IMR-90 (cell line): Measurements from ENCODE around the gene HOXA13. TPM values are rescaled to one million over a fixed set of nuclear protein-coding genes. Genes with fewer than 3 reads are reported as not detected.

Source experiments
- ATAC-seq: fragments of 200-7000 bp; cut with Tn5 transposase; 2 replicates; pipeline ENCODE4 v1.9.1; 2020; ENCODE audit warnings: low read depth, mild to moderate bottlenecking, moderate library complexity
- BruUV-seq: library from RNA; stranded (reverse); fragments of 400-500 nt; replicated peaks from 2 replicates; lab custom pipeline; 2021; lab: Mats Ljungman, UMichigan
- CTCF ChIA-PET: fragments of 300-600 bp; formaldehyde crosslinking; extraction: SDS; loops from one replicate; lab custom pipeline; 2021; ENCODE audit warnings: antibody characterized with exemption; lab: Yijun Ruan, JAX
- POLR2A ChIA-PET: fragments of 300-600 bp; sonication (Branson Sonifier 250); formaldehyde crosslinking; loops from one replicate; lab custom pipeline; 2022; ENCODE audit warnings: antibody characterized with exemption; ENCODE audit not compliant: unreplicated experiment; lab: Charles Lee
- DNase-seq: peaks from one replicate; pipeline ENCODE4 v3.0.0; 2013
- H2AFZ ChIP-seq: replicated peaks from 2 replicates; pipeline ENCODE3; 2013; ENCODE audit warnings: low read length, mild to moderate bottlenecking; ENCODE audit not compliant: poor library complexity
- H2AK5ac ChIP-seq: 2 replicates; pipeline ENCODE4 v1.6.1; 2013; ENCODE audit warnings: low read depth, low read length, inconsistent platforms
- H2AK9ac ChIP-seq: replicated peaks from 2 replicates; pipeline ENCODE3; 2013; ENCODE audit warnings: mild to moderate bottlenecking, low read depth, low read length, moderate library complexity; ENCODE audit not compliant: poor library complexity
- H2BK120ac ChIP-seq: 2 replicates; pipeline ENCODE4 v1.6.1; 2013; ENCODE audit warnings: low read depth, low read length, inconsistent platforms
- H2BK15ac ChIP-seq: 3 replicates; pipeline ENCODE4 v1.6.1; 2013; ENCODE audit warnings: low read depth, low read length, inconsistent platforms
- H2BK20ac ChIP-seq: 2 replicates; pipeline ENCODE4 v1.6.1; 2013; ENCODE audit warnings: low read depth, mild to moderate bottlenecking, inconsistent platforms, low read length, moderate library complexity
- H2BK5ac ChIP-seq: 2 replicates; pipeline ENCODE4 v1.6.1; 2013; ENCODE audit warnings: mild to moderate bottlenecking, low read depth, low read length, inconsistent platforms; ENCODE audit not compliant: poor library complexity, severe bottlenecking
- H3K14ac ChIP-seq: replicated peaks from 2 replicates; pipeline ENCODE4 v1.6.1; 2013; ENCODE audit warnings: low read depth, low read length, inconsistent platforms
- H3K18ac ChIP-seq: 2 replicates; pipeline ENCODE4 v1.6.1; 2013; ENCODE audit warnings: low read depth, low read length, control low read depth
- H3K23ac ChIP-seq: 2 replicates; pipeline ENCODE4 v1.6.1; 2013; ENCODE audit warnings: low read depth, low read length, inconsistent platforms
- H3K27ac ChIP-seq: 2 replicates; pipeline ENCODE4 v1.5.1; 2013; ENCODE audit warnings: mild to moderate bottlenecking, control low read depth, low read length; ENCODE audit not compliant: insufficient read depth
- H3K27me3 ChIP-seq: 2 replicates; pipeline ENCODE4 v1.6.1; 2013; ENCODE audit warnings: low read length; ENCODE audit not compliant: control insufficient read depth, insufficient read depth
- H3K36me3 ChIP-seq: 2 replicates; pipeline ENCODE4 v1.6.1; 2013; ENCODE audit warnings: low read length, mixed read lengths; ENCODE audit not compliant: control insufficient read depth, insufficient read depth
- H3K4ac ChIP-seq: 2 replicates; pipeline ENCODE4 v1.6.1; 2013; ENCODE audit warnings: low read depth, low read length, inconsistent platforms
- H3K4me1 ChIP-seq: 2 replicates; pipeline ENCODE4 v1.6.1; 2013; ENCODE audit warnings: low read length, mixed read lengths; ENCODE audit not compliant: control insufficient read depth, insufficient read depth
- H3K4me2 ChIP-seq: 2 replicates; pipeline ENCODE4 v1.6.1; 2013; ENCODE audit warnings: low read depth, mild to moderate bottlenecking, control low read depth, low read length, moderate library complexity
- H3K4me3 ChIP-seq: 2 replicates; pipeline ENCODE4 v1.5.1; 2013; ENCODE audit warnings: low read depth, mild to moderate bottlenecking, control low read depth, low read length, moderate library complexity; ENCODE audit not compliant: insufficient read depth
- H3K56ac ChIP-seq: 2 replicates; pipeline ENCODE4 v1.6.1; 2013; ENCODE audit warnings: low read length, inconsistent platforms; ENCODE audit not compliant: insufficient read depth; ENCODE audit errors: extremely low read depth
- H3K79me1 ChIP-seq, 2 experiments: 2 replicates each; pipeline ENCODE4 v1.6.1; 2013; ENCODE audit warnings: low read length in 2 of 2, inconsistent platforms in 1 of 2, low read depth in 1 of 2
- H3K9ac ChIP-seq: 2 replicates; pipeline ENCODE4 v1.6.1; 2013; ENCODE audit warnings: low read depth, low read length, control low read depth
- H3K9me1 ChIP-seq: 2 replicates; pipeline ENCODE4 v1.6.1; 2013; ENCODE audit warnings: low read length, inconsistent platforms; ENCODE audit not compliant: insufficient read depth
- H3K9me3 ChIP-seq: 2 replicates; pipeline ENCODE4 v1.6.1; 2013; ENCODE audit warnings: low read length; ENCODE audit not compliant: control insufficient read depth, insufficient read depth
- H4K20me1 ChIP-seq: 2 replicates; pipeline ENCODE4 v1.6.1; 2013; ENCODE audit warnings: low read length, inconsistent platforms; ENCODE audit not compliant: insufficient read depth
- H4K5ac ChIP-seq: 2 replicates; pipeline ENCODE4 v1.6.1; 2013; ENCODE audit warnings: mild to moderate bottlenecking, low read depth, low read length, control low read depth
- H4K8ac ChIP-seq, 2 experiments: 2 replicates each; pipeline ENCODE4 v1.6.1; 2013; ENCODE audit warnings: low read depth in 2 of 2, low read length in 2 of 2, control low read depth in 1 of 2, inconsistent platforms in 1 of 2
- H4K91ac ChIP-seq: 2 replicates; pipeline ENCODE4 v1.6.1; 2013; ENCODE audit warnings: low read depth, low read length, inconsistent platforms; ENCODE audit not compliant: insufficient read depth
- BHLHE40 ChIP-seq: fragments of 150-350 bp; IDR thresholded peaks from 2 replicates; pipeline ENCODE4 v1.6.1; 2016; ENCODE audit warnings: mild to moderate bottlenecking, low read depth, low read length
- CEBPB ChIP-seq: IDR thresholded peaks from 2 replicates; pipeline ENCODE4 v1.6.1; 2012; ENCODE audit warnings: low read depth, low read length, improper control_type of control experiment
- CHD1 ChIP-seq: IDR thresholded peaks from 2 replicates; pipeline ENCODE4 v1.6.1; 2012; ENCODE audit warnings: low read depth, low read length, improper control_type of control experiment
- CTCF ChIP-seq: conservative IDR thresholded peaks from 2 replicates; pipeline ENCODE4 v1.5.1; 2012; ENCODE audit warnings: mild to moderate bottlenecking, low read depth, low read length, improper control_type of control experiment
- FOS ChIP-seq: fragments of 150-350 bp; IDR thresholded peaks from 2 replicates; pipeline ENCODE4 v1.6.1; 2016; ENCODE audit warnings: low read depth, low read length
- MAFK ChIP-seq: IDR thresholded peaks from 2 replicates; pipeline ENCODE4 v1.6.1; 2012; ENCODE audit warnings: low read depth, low read length, improper control_type of control experiment
- MAZ ChIP-seq: IDR thresholded peaks from 2 replicates; pipeline ENCODE4 v1.6.1; 2012; ENCODE audit warnings: low read depth, mild to moderate bottlenecking, low read length, improper control_type of control experiment, moderate library complexity, borderline replicate concordance
- MXI1 ChIP-seq: IDR thresholded peaks from 2 replicates; pipeline ENCODE4 v1.6.1; 2012; ENCODE audit warnings: low read depth, mild to moderate bottlenecking, low read length, moderate library complexity, borderline replicate concordance
- NFE2L2 ChIP-seq: fragments of 150-350 bp; IDR thresholded peaks from 2 replicates; pipeline ENCODE4 v1.6.1; 2016; ENCODE audit warnings: low read depth, mild to moderate bottlenecking, low read length
- POLR2A ChIP-seq: IDR thresholded peaks from 2 replicates; pipeline ENCODE4 v1.6.1; 2012; ENCODE audit warnings: mild to moderate bottlenecking, low read depth, low read length
- RAD21 ChIP-seq: IDR thresholded peaks from 2 replicates; pipeline ENCODE4 v1.6.1; 2012; ENCODE audit warnings: low read length, improper control_type of control experiment
- RCOR1 ChIP-seq: IDR thresholded peaks from 2 replicates; pipeline ENCODE4 v1.6.1; 2012; ENCODE audit warnings: mild to moderate bottlenecking, low read length, improper control_type of control experiment; ENCODE audit not compliant: insufficient replicate concordance
- RFX5 ChIP-seq: IDR thresholded peaks from 2 replicates; pipeline ENCODE4 v1.8.0; 2012; ENCODE audit warnings: low read depth, mild to moderate bottlenecking, low read length, moderate library complexity
- SMC3 ChIP-seq: fragments of 150-350 bp; IDR thresholded peaks from 2 replicates; pipeline ENCODE4 v1.6.1; 2016; ENCODE audit warnings: low read depth, mild to moderate bottlenecking, antibody characterized with exemption, low read length, moderate library complexity
- USF2 ChIP-seq: fragments of 150-350 bp; IDR thresholded peaks from 2 replicates; pipeline ENCODE4 v1.6.1; 2017; ENCODE audit warnings: mild to moderate bottlenecking, antibody characterized with exemption, low read length, low read depth
- WGBS, 2 experiments: methylation state at CpG; one replicate each; pipeline versions ENCODE4 v1.1.5 to v1.1.7; 2013; ENCODE audit warnings: missing lambda C conversion rate in 2 of 2; ENCODE audit not compliant: insufficient read length in 1 of 2; ENCODE audit errors: extremely low coverage in 2 of 2; 5-methylcytosine and 5-hydroxymethylcytosine counted together
- dilution Hi-C: fragments of 300-500 bp; cut with HindIII; formaldehyde crosslinking; loops from one replicate; pipeline ENCODE4 v1.14.3; 2018; ENCODE audit warnings: low sequenced_read_pairs; ENCODE audit not compliant: unreplicated experiment
- in situ Hi-C: fragments of 300-500 bp; cut with MboI; formaldehyde crosslinking; loops from 3 replicates; pipeline ENCODE4 v1.14.3; 2019; ENCODE audit warnings: low sequenced_read_pairs, inconsistent platforms, mixed read lengths
- intact Hi-C: fragments of 100-400 bp; cut with micrococcal nuclease; formaldehyde crosslinking; loops from 2 replicates; pipeline ENCODE4 v1.10.0; 2022
- polyA plus RNA-seq, 3 experiments: library from polyadenylated mRNA; depleted of rRNA; stranded (reverse); fragments of >200 nt; gene quantifications; 2 replicates each; pipeline ENCODE4 v1.2.3, GENCODE V29; 2012; ENCODE audit warnings: low replicate concordance in 1 of 3
- total RNA-seq: library from RNA; depleted of rRNA; stranded (reverse); fragments of >200 nt; gene quantifications from 2 replicates; pipeline ENCODE4 v1.2.3, GENCODE V29; 2012
- TF ChIP-seq, protein P1 (sequence below): fragments of 150-350 bp; IDR thresholded peaks from 2 replicates; pipeline ENCODE4 v1.6.1; 2016; ENCODE audit warnings: low read depth, mild to moderate bottlenecking, low read length, moderate library complexity, borderline replicate concordance

Gene HOXA13
- total and polyA plus RNA-seq, 2 of the 4 experiments (the other 2 are of a cell fraction) = not detected

GRCh38 chr7:27237735-27238334, 37.9 kb upstream of the HOXA13 start:
- Histone ChIP-seq H2BK20ac (no peak overlapping the region), H3K14ac (no peak overlapping the region), H3K27ac (no peak overlapping the region), H2BK15ac (no peak overlapping the region), H2BK120ac (no peak overlapping the region), H2BK5ac (no peak overlapping the region), H3K9me3 (peaks cover 11% of the 10 kb centered on the region; the same call in 1 of the 2 replicates), H3K23ac (no peak overlapping the region), H3K4me1 (no peaks in the 10 kb centered on the region), H2AK5ac (no peak overlapping the region), H4K91ac (no peak overlapping the region), H2AFZ (no peak overlapping the region), H4K20me1 (no peaks in the 10 kb centered on the region), H3K79me1 (no peaks in the 10 kb centered on the region), H3K27me3 (peaks cover 94% of the 10 kb centered on the region), H3K4ac (no peak overlapping the region), H3K4me2 (no peak overlapping the region), H4K8ac (no peak overlapping the region), H3K4me3 (no peak overlapping the region), H2AK9ac (no peak overlapping the region), H3K18ac (no peak overlapping the region), H3K56ac (no peak overlapping the region), H4K5ac (no peak overlapping the region), H3K9me1 (no peaks in the 10 kb centered on the region), H3K36me3 (no peaks in the 10 kb centered on the region), H3K9ac (no peak overlapping the region)
- dilution Hi-C loops = no loop called here
- intact Hi-C loops = no loop called here
- ATAC-seq = no peak
- DNase-seq = peak; percentile 5
- in situ Hi-C loops = no loop called here
- BruUV-seq = no TSS peak
- ChIA-PET CTCF (interaction anchor here (0.5 kb wide), 1 partner anchor 195 kb away, joined by 4 read pairs; no protein-coding TSS in a partner anchor), POLR2A (no interaction called here)
- 100% methylated on average over 1 of the region's 1 CpG; no CpG with 5 or more reads in 1 of the 2 experiments for WGBS, 2 experiments
- TF ChIP-seq SMC3 (no peak), RFX5 (no peak), RCOR1 (no peak), USF2 (no peak), MAZ (no peak), MAFK (no peak), FOS (no peak), BHLHE40 (no peak), CTCF (no peak), RAD21 (no peak), MXI1 (no peak), POLR2A (no peak), CEBPB (no peak), NFE2L2 (no peak), CHD1 (no peak)
- TF ChIP-seq, protein P1, sequence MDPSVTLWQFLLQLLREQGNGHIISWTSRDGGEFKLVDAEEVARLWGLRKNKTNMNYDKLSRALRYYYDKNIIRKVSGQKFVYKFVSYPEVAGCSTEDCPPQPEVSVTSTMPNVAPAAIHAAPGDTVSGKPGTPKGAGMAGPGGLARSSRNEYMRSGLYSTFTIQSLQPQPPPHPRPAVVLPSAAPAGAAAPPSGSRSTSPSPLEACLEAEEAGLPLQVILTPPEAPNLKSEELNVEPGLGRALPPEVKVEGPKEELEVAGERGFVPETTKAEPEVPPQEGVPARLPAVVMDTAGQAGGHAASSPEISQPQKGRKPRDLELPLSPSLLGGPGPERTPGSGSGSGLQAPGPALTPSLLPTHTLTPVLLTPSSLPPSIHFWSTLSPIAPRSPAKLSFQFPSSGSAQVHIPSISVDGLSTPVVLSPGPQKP = no peak
